AG04450 (cell line): ENCODE results near the gene LRRC8C. TPM values are rescaled to one million over a fixed set of nuclear protein-coding genes. Genes with fewer than 3 reads are reported as not detected.

Source experiments
- CTCF ChIA-PET: fragments of 300-600, 350-600 bp; formaldehyde crosslinking; extraction: SDS; loops from one replicate; lab custom pipeline; 2022; ENCODE audit warnings: antibody characterized with exemption, inconsistent platforms; lab: Charles Lee
- POLR2A ChIA-PET: fragments of 350-600 bp; formaldehyde crosslinking; extraction: SDS; loops from one replicate; lab custom pipeline; 2021; ENCODE audit warnings: antibody characterized with exemption, inconsistent platforms; lab: Yijun Ruan, JAX
- DNase-seq: peaks from one replicate; pipeline ENCODE4 v3.0.0-alpha.2; 2011; ENCODE audit warnings: low read depth, low spot score
- H3K27ac ChIP-seq: one replicate; pipeline ENCODE4 v1.5.1; 2012; ENCODE audit warnings: low read depth, low read length, control low read depth
- H3K27me3 ChIP-seq: one replicate; pipeline ENCODE4 v1.6.0; 2012; ENCODE audit warnings: low read length; ENCODE audit not compliant: control insufficient read depth, insufficient read depth
- H3K4me3 ChIP-seq: 2 replicates; pipeline ENCODE4 v1.5.1; 2011; ENCODE audit warnings: mild to moderate bottlenecking, low read depth, low read length, control low read depth
- H3K9me3 ChIP-seq: 2 replicates; pipeline ENCODE4 v1.5.1; 2012; ENCODE audit warnings: low read length; ENCODE audit not compliant: control insufficient read depth, insufficient read depth
- polyA plus RNA-seq: library from polyadenylated mRNA; depleted of rRNA; stranded (reverse); fragments of >200 nt; gene quantifications from 2 replicates; pipeline ENCODE4 v1.2.3, GENCODE V29; 2011
- TF ChIP-seq, protein P1 (sequence below): IDR thresholded peaks from 2 replicates; pipeline ENCODE4 v1.5.1; 2011; ENCODE audit warnings: low read depth, low read length, control low read depth, inconsistent platforms

Gene LRRC8C
- polyA plus RNA-seq, 1 experiment = 19.4 TPM

DNA sequence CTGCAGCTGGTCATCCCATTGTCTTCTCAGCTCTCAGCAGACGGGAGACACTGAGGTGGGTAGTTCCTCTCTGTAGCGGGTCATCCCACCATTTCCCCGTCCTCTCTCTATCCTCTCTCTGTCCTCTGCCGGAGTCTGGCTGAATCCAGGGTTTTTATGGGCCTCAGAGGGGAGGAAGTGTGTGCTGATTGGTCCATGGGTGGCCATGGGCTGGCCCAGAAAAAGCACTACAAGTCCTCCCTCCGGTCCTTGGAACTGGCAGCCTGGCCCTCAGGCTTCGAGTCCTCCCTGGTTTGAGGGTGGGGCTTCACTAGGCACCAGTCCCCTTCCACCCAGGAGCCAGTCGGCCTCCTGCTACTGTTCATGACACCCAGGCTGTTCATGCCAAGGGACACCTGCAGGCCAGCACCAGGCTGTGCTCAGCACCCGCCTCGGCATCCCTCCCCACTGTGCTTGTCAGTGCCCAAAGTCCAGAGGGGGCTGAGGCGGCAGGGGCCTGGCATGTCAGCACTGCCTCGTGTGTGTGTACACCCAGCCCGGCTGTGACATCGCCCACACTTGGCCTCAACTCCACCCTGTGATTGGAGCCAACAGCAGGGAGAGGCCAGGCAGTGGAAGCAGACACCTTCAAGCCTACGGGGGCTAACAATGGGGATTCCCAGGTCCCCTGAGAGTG, 23.0 kb upstream of the LRRC8C start:
- CTCF ChIA-PET = interaction anchor here (0.6 to 2.1 kb wide), 2 partner anchors 153 to 155 kb away, joined by 3 to 15 read pairs; no protein-coding TSS in a partner anchor
- Histone ChIP-seq H3K27ac (no peak overlapping the region), H3K4me3 (no peak overlapping the region), H3K27me3 (no peaks in the 10 kb centered on the region), H3K9me3 (peaks cover 7% of the 10 kb centered on the region; the same call in 1 of the 2 replicates)
- POLR2A ChIA-PET = no interaction called here
- DNase-seq = no peak
- TF ChIP-seq, protein P1, sequence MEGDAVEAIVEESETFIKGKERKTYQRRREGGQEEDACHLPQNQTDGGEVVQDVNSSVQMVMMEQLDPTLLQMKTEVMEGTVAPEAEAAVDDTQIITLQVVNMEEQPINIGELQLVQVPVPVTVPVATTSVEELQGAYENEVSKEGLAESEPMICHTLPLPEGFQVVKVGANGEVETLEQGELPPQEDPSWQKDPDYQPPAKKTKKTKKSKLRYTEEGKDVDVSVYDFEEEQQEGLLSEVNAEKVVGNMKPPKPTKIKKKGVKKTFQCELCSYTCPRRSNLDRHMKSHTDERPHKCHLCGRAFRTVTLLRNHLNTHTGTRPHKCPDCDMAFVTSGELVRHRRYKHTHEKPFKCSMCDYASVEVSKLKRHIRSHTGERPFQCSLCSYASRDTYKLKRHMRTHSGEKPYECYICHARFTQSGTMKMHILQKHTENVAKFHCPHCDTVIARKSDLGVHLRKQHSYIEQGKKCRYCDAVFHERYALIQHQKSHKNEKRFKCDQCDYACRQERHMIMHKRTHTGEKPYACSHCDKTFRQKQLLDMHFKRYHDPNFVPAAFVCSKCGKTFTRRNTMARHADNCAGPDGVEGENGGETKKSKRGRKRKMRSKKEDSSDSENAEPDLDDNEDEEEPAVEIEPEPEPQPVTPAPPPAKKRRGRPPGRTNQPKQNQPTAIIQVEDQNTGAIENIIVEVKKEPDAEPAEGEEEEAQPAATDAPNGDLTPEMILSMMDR = no peak

DNA sequence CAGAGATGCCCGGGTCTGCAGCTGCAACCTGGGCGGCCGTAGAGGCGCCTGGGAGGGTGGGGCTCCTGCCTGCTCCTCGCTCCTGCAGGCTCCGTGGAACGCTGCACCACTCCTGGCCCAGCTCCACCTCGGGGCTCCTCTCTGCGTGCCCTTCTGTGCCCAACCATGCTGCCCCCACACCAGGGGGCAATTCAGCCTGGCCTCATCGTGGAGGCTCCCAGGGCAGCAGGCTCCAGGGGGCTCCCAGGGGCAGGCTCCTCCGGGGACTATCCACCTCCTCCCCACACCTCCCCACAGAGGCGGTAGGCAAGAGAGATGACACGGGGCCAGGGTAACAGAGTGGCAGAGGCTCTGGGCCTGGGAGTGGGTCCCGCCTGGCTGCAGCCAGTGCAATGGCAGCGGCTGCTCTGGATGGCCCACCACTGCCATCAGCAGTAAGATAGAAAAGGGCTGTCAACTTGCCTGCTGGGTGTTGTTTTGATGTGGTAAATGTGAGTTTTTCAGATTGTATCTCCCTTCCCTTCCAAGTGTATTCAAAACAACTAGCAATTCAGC, 22.4 kb upstream of the LRRC8C start:
- H3K9me3 ChIP-seq = peaks cover 7% of the 10 kb centered on the region; the same call in 1 of the 2 replicates
- no peak overlapping the region for H3K27ac ChIP-seq
- TF ChIP-seq, protein P1 = no peak
- ChIA-PET POLR2A (no interaction called here), CTCF (interaction anchor here (1.5 to 2.1 kb wide), 2 partner anchors 11 to 153 kb away, joined by 4 to 15 read pairs; no protein-coding TSS in a partner anchor)
- no peaks in the 10 kb centered on the region for H3K27me3 ChIP-seq
- DNase-seq = no peak
- no peak overlapping the region for H3K4me3 ChIP-seq

DNA sequence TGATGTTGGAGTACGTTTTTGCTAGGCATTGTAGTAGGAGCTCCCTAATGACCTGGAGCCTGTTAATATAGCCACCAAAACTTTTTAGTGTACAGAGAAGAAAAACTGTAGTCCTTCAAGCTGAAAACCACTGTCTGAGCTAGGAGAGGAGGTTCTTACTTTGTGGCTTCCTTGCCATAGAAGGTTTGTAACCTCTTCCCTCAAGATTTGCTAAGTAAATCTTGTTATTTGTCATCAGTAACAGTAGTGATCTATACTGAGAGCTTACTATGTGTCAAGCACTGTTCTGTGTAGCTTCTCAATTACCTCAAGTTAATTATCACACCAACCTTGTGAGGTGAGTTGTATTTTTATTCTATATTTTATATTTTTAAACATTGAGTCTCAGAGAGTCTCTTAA, 21.2 kb upstream of the LRRC8C start:
- ChIA-PET POLR2A (no interaction called here), CTCF (interaction anchor here (0.7 to 1.5 kb wide), 4 partner anchors 11 to 151 kb away, joined by 3 to 4 read pairs (median 4); no protein-coding TSS in a partner anchor)
- no peak overlapping the region for H3K27ac ChIP-seq
- H3K9me3 ChIP-seq = peaks cover 7% of the 10 kb centered on the region; the same call in 1 of the 2 replicates
- H3K27me3 ChIP-seq = no peaks in the 10 kb centered on the region
- no peak for DNase-seq
- TF ChIP-seq, protein P1 = no peak
- no peak overlapping the region for H3K4me3 ChIP-seq

DNA sequence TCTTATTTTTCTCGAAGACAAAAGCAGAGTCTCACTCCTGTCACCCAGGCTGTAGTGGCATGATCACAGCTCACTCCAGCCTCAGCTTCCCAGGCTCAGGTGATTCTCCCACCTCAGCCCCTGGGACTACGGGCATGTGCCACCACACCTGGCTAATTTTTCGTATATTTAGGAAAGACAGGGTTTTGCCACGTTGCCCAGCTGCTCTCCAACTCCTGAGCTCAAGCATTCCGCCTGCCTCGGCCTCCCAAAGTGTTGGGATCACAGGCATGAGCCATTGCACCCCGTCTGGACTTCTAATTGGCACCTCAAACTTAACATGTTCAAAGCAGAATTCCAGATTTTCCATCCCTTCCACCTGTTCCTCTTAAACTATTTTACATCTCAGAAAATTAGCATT, 19.0 kb upstream of the LRRC8C start:
- DNase-seq = no peak
- Histone ChIP-seq H3K27me3 (no peaks in the 10 kb centered on the region), H3K4me3 (no peak overlapping the region), H3K9me3 (peaks cover 9% of the 10 kb centered on the region), H3K27ac (no peak overlapping the region)
- TF ChIP-seq, protein P1 = no peak
- CTCF ChIA-PET = no interaction called here
- POLR2A ChIA-PET = no interaction called here
